Heart right ventricle (tissue), 16 donors: ENCODE measurements around the gene CLEC16A. TPM values are rescaled to one million over a fixed set of nuclear protein-coding genes. Genes with fewer than 3 reads are reported as not detected.

Experiments
- ATAC-seq, 8 donors: fragments of 200-7000 bp; cut with Tn5 transposase; one replicate each; pipeline ENCODE4 v1.9.1; 2020; ENCODE audit warnings: mild to moderate bottlenecking in 8 of 8, moderate library complexity in 8 of 8, moderate number of reproducible peaks in 1 of 8
- DNase-seq, 2 donors: peaks; one replicate each; pipeline ENCODE4 v3.0.0-alpha.2; 2020
- H3K27ac ChIP-seq, 10 donors: fragments of 200-600 bp; sonication (generic) in 2 of 10; one replicate each; pipeline versions ENCODE4 v1.5.0 to v1.8.0; 2020 to 2022; ENCODE audit warnings: mild to moderate bottlenecking in 3 of 10
- H3K27me3 ChIP-seq, 7 donors: fragments of 200-600 bp; one replicate each; pipeline ENCODE4 v1.8.0; 2021 to 2022; ENCODE audit warnings: mild to moderate bottlenecking in 2 of 7
- H3K36me3 ChIP-seq, 9 donors: fragments of 200-600 bp; sonication (generic) in 1 of 9; one replicate each; pipeline versions ENCODE4 v1.5.0 to v1.8.0; 2020 to 2022; ENCODE audit warnings: mild to moderate bottlenecking in 2 of 9
- H3K4me1 ChIP-seq, 9 donors: fragments of 200-600 bp; sonication (generic) in 1 of 9; one replicate each; pipeline versions ENCODE4 v1.5.0 to v1.8.0; 2020 to 2022; ENCODE audit warnings: mild to moderate bottlenecking in 4 of 9
- H3K4me3 ChIP-seq, 10 donors: fragments of 200-600 bp; sonication (generic) in 2 of 10; one replicate each; pipeline versions ENCODE4 v1.5.0 to v1.8.0; 2020 to 2022; ENCODE audit warnings: mild to moderate bottlenecking in 7 of 10, moderate library complexity in 2 of 10
- H3K9me3 ChIP-seq, 11 donors: fragments of 200-600 bp in 10 of 11; sonication (generic) in 2 of 11; one replicate each; pipeline versions ENCODE4 v1.5.0 to v1.8.0; 2013 to 2022; ENCODE audit warnings: mild to moderate bottlenecking in 2 of 11, control low read depth in 1 of 11, moderate library complexity in 1 of 11
- WGBS, 2 donors: extraction: QIAGEN DNeasy Blood & Tissue Kit; methylation state at CpG; one replicate each; pipeline ENCODE4 v1.1.7; 2013; ENCODE audit warnings: inconsistent platforms in 1 of 2; 5-methylcytosine and 5-hydroxymethylcytosine counted together
- intact Hi-C, 10 donors: fragments of 100-400 bp; cut with DNase I; formaldehyde crosslinking; loops; one replicate each; pipeline versions ENCODE4 v1.11.1 to v1.14.2; 2022
- polyA plus RNA-seq, 2 donors: library from polyadenylated mRNA; stranded (reverse); fragments of 200-250 nt; gene quantifications; one replicate each; pipeline ENCODE4 v1.2.3, GENCODE V29; 2013
- total RNA-seq, 10 donors: library from RNA; stranded (reverse); fragmentation: NEBNext Ultra II Directional in 3 of 10; extraction: Animal tissue kit (Norgen Biotek cat#: 25700) in 3 of 10; gene quantifications; one replicate each; pipeline versions ENCODE4 v1.2.1 to v1.2.4, GENCODE V29; 2021 to 2023
- TF ChIP-seq, protein P1 (sequence below), 9 donors: fragments of 200-600 bp; sonication (generic) in 2 of 9; IDR thresholded peaks; one replicate each; pipeline versions ENCODE4 v1.5.0 to v1.8.0; 2021 to 2022; ENCODE audit warnings: antibody characterized with exemption in 9 of 9, mild to moderate bottlenecking in 5 of 9, moderate library complexity in 1 of 9
- donor health status: Arrhythmogenic right ventricular cardiomyopathy.
- donor health status: ischemic (EF 13 %, LVEDD 7.1; RV severe dilation, severe dysfunction).
- donor health status: healthy with polysubstance abuse.
- donor health status: DM: no; HTN: yes; CAD: no.
- donor health status: DM: no; HTN: no; CAD: no.
- donor health status: ischemic (EF 25% LVEDD 6.9; RV normal size, moderate dysfunction).
- donor health status: ischemic (EF 25% LVEDD 5.7; RV mildly dilated, moderate dysfunction).
- donor health status: healthy.
- donor health status: DM: yes; HTN: yes; CAD: no.
- donor health status: Ischemic cardiomyopathy.
- donor health status: ischemic (EF 35%, LVEDD 5.7; RV mildly dilated, moderate dysfunction).
- donor health status: nonischemic (EF 11% LVEDD 7.7; RV severe dilation, severe dysfunction).
- donor health status: DM: yes; HTN: yes; CAD: no.
- donor health status: PGD.
- donor health status: ischemic (EF 29% LVEDD 5.4; RV normal size, mild dysfunction).
- donor health status: nonischemic (EF 23%, LVEDD 6.1; RV moderate dilation, normal function).

CLEC16A gene
- total and polyA plus RNA-seq, 12 donors, result 12.1 to 30.8 (median 23.0) TPM

DNA sequence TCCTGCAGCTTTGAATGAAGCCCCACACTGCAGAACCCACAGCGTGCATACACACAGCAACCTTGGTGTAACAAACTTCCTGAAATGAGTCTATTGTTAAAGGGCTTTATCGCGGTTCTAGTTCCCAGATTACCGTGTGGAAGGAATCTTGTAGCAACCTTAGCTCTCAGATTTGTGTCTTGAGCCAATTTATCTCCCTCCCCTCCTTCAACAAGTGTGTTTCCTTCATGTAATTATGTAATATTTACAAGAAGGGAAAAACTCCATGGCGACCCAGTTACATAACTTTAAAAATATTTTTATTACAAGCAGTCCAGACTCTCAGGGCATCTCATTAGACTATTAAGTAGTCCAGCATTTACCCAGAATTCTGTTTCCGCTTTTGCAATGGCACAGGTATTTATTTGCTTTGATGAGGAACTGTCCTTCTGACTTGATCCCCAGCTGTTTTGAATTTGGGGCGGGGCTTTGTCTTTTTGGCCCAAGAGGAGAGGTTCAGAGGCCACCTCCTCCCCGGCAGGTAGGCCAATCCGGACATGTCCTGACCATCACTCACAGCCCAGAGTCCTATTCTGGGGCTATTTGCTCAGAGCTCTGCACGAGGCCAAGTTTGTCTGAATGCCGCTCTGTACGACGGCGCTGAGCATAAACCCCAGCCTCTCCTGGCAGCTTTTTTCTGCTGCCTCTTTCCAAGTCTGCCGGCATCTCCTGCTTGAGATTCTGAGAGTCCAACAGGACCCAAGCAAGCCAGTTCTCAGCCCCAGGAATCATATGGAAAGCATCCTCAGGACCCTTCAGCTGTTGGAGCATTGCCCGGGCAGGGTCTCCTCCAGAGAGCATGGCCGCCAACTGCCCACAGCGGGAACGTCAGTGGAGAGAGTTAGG lies 35.6 kb downstream of the CLEC16A start:
- Histone ChIP-seq H3K4me3 (no peak overlapping the region), H3K36me3 (peaks cover 0 to 92% (median 22%) of the 10 kb centered on the region in 9 donors), H3K9me3 (no peaks in the 10 kb centered on the region), H3K4me1 (peaks cover 0 to 32% (median 11%) of the 10 kb centered on the region in 9 donors), H3K27me3 (no peaks in the 10 kb centered on the region), H3K27ac (peak overlapping the region in 5 of 10 donors; percentile 41 to 73 (median 53))
- 73 to 78% methylated on average over 19 of the region's 19 CpGs for WGBS, 2 donors
- intact Hi-C loops, result loop anchor here in 4 of 10 donors (5.0 to 10.0 kb wide), 3 partner anchors 125 to 372 kb away; partner anchors contain the start of gene SOCS1 (in 1 of the 4)
- TF ChIP-seq, protein P1, sequence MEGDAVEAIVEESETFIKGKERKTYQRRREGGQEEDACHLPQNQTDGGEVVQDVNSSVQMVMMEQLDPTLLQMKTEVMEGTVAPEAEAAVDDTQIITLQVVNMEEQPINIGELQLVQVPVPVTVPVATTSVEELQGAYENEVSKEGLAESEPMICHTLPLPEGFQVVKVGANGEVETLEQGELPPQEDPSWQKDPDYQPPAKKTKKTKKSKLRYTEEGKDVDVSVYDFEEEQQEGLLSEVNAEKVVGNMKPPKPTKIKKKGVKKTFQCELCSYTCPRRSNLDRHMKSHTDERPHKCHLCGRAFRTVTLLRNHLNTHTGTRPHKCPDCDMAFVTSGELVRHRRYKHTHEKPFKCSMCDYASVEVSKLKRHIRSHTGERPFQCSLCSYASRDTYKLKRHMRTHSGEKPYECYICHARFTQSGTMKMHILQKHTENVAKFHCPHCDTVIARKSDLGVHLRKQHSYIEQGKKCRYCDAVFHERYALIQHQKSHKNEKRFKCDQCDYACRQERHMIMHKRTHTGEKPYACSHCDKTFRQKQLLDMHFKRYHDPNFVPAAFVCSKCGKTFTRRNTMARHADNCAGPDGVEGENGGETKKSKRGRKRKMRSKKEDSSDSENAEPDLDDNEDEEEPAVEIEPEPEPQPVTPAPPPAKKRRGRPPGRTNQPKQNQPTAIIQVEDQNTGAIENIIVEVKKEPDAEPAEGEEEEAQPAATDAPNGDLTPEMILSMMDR (IDR thresholded peaks at IDR 0.05), result no peak
- DNase-seq (peak in 1 of 2 donors; percentile 27), ATAC-seq (peak in 7 of 8 donors; percentile 34 to 82 (median 58))

DNA sequence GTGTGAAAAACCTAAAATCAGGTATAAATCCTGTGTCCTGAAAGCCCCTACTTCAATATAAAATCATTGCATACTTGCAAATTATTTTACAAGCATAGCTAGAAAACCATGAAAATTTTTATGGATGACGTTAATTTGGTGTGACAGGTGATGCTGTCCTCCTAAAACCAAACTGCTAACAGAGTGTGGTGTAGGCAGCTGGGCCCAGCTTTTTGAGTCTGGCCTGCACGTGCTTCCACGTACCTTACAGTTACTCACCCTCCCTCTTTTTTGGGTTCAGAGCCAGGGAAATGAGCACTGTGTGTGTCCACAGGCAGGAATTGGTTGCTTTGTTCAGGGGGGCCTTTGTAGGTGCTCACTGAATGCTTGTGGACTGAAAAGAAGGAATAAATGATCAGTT lies 36.4 kb downstream of the CLEC16A start:
- peaks cover 0 to 32% (median 11%) of the 10 kb centered on the region in 9 donors for H3K4me1 ChIP-seq
- 89 to 94% methylated on average over 3 of the region's 3 CpGs for WGBS, 2 donors
- H3K27ac ChIP-seq, result no peak overlapping the region
- intact Hi-C loops, result loop anchor here in 1 of 10 donors (5.0 kb wide), 1 partner anchor 276 kb away; the partner anchor contains the start of gene SOCS1
- DNase-seq (no peak), ATAC-seq (no peak)
- H3K9me3 ChIP-seq, result no peaks in the 10 kb centered on the region
- peaks cover 0 to 90% (median 22%) of the 10 kb centered on the region in 9 donors for H3K36me3 ChIP-seq
- TF ChIP-seq, protein P1 (IDR thresholded peaks at IDR 0.05), result no peak
- H3K4me3 ChIP-seq, result no peak overlapping the region
- H3K27me3 ChIP-seq, result no peaks in the 10 kb centered on the region

- H3K36me3 ChIP-seq, result peaks cover 0 to 88% (median 22%) of the 10 kb centered on the region in 9 donors
- H3K27me3 ChIP-seq, result no peaks in the 10 kb centered on the region
- H3K27ac ChIP-seq, result peak overlapping the region in 2 of 10 donors; percentile 20 to 48
- WGBS, 2 donors, result 96 to 98% methylated on average over 4 of the region's 4 CpGs
- TF ChIP-seq, protein P1 (IDR thresholded peaks at IDR 0.05), result peak in 4 of 9 donors; percentile 10 to 28 (median 12)
- H3K9me3 ChIP-seq, result no peaks in the 10 kb centered on the region
- ATAC-seq (peak in 2 of 8 donors; percentile 20), DNase-seq (no peak)
- intact Hi-C loops, result loop anchor here in 1 of 10 donors (5.0 kb wide), 1 partner anchor 276 kb away; the partner anchor contains the start of gene SOCS1
- H3K4me3 ChIP-seq, result no peak overlapping the region
- peaks cover 0 to 32% (median 11%) of the 10 kb centered on the region in 9 donors for H3K4me1 ChIP-seq
Measured at GRCh38 chr16:10981697-10982216, 37.4 kb downstream of the CLEC16A start.

DNA sequence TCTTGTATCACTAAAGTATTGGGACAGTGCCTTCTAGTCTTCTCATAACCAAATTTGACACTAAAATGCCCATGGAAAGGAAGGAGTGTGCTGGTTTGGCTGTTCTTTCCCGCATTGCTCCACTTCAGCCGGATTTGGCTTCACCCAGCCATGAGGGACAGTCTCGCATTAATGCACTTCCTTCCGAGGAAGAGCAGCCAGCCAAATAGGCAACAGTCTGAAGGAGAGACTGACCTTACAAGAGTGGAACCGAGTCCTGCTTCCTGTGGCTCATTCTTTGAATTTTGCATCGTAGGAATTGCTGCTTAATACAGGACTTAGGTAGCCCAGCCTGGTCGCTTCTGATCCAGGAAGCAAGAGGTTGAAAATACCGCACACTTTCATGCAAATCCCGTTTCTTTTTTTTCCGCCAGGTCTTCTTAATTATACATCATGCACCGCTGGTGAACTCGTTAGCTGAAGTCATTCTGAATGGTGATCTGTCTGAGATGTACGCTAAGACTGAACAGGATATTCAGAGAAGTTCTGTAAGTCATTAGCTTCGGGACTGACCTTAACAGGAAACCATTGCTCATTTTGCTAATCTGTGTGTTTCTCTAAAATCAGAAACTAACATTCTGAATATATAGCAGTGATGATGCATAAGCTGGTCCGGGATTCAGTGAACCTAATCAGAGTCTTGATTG lies 38.2 kb downstream of the CLEC16A start:
- DNase-seq, result peak in 1 of 2 donors; percentile 24
- peaks cover 0 to 32% (median 13%) of the 10 kb centered on the region in 9 donors for H3K4me1 ChIP-seq
- TF ChIP-seq, protein P1 (IDR thresholded peaks at IDR 0.05), result no peak
- H3K9me3 ChIP-seq, result no peaks in the 10 kb centered on the region
- ATAC-seq, result peak; percentile 51 to 84 (median 66)
- no peaks in the 10 kb centered on the region for H3K27me3 ChIP-seq
- no peak overlapping the region for H3K4me3 ChIP-seq
- WGBS, 2 donors, result 56 to 63% methylated on average over 15 of the region's 15 CpGs
- H3K36me3 ChIP-seq, result peaks cover 0 to 85% (median 22%) of the 10 kb centered on the region in 9 donors
- intact Hi-C loops, result loop anchor here in 1 of 10 donors (5.0 kb wide), 1 partner anchor 275 kb away; the partner anchor contains the start of gene SOCS1
- peak overlapping the region in 3 of 10 donors; percentile 1 to 48 (median 20) for H3K27ac ChIP-seq
